Activated CD4-positive, alpha-beta memory T cell treated with anti-CD3 and anti-CD28 coated beads, Interleukin-2, amount 10 ng/mL, durations not matched to agents 7 days and 5 days (primary cell): ENCODE results near the gene ZDHHC17. TPM values are rescaled to one million over a fixed set of nuclear protein-coding genes. Genes with fewer than 3 reads are reported as not detected.

Experiments
- CTCF ChIA-PET: fragments of 350-600 bp; sonication (Branson Sonifier 250); formaldehyde crosslinking; loops from one replicate; lab custom pipeline; 2021; ENCODE audit warnings: antibody characterized with exemption, inconsistent platforms; lab: Charles Lee
- POLR2A ChIA-PET: fragments of 350-600 bp; sonication (Branson Sonifier 250); formaldehyde crosslinking; loops from one replicate; lab custom pipeline; 2021; ENCODE audit warnings: antibody characterized with exemption; lab: Charles Lee
- DNase-seq: peaks from one replicate; pipeline ENCODE4 v3.0.0-alpha.2; 2020
- H3K27ac Mint-ChIP-seq: one replicate; pipeline ENCODE4 v1.8.0; 2021; ENCODE audit warnings: mild to moderate bottlenecking, mixed read lengths
- H3K27me3 Mint-ChIP-seq: one replicate; pipeline ENCODE4 v1.8.0; 2021; ENCODE audit warnings: mixed read lengths
- H3K36me3 Mint-ChIP-seq: one replicate; pipeline ENCODE4 v1.8.0; 2021; ENCODE audit warnings: low read depth, mixed read lengths
- H3K4me1 Mint-ChIP-seq: one replicate; pipeline ENCODE4 v1.8.0; 2021; ENCODE audit warnings: mixed read lengths
- H3K4me3 Mint-ChIP-seq: one replicate; pipeline ENCODE4 v1.8.0; 2021; ENCODE audit warnings: mild to moderate bottlenecking, mixed read lengths
- H3K9me3 Mint-ChIP-seq: one replicate; pipeline ENCODE4 v1.8.0; 2021; ENCODE audit warnings: mixed read lengths
- total RNA-seq, 2 experiments: library from RNA; stranded (reverse); gene quantifications; one replicate each; pipeline ENCODE4 v1.2.3, GENCODE V29; 2021

Gene ZDHHC17
- total RNA-seq, 2 experiments from 2014 or later, result 25.5 TPM

DNA sequence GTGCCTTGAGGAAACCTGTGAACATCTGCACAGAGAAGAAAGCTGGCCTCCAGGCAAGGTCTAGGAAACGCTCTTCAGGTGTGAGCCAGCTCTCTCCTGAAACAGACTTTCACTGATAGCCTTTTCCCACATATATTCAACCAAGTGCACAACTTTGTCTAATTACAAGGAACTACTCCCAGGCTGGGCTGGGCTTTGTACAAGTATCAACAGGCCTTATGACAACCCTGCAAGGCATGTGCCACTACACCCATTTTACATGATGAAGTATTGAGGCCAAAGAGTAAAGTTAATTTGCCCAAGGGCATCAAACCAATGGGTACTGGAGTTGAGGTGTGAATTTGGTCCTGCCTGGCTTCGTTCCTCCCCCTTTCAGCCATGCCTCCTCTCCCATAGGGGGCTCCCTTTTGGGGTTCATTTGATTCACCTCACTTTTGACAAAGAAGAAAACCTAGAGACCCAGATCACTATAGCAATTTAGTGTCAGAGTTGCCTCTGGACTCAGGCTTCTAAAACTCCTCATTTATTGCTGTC is 112.8 kb downstream of the ZDHHC17 start:
- Mint-ChIP-seq H3K4me3 (no peak overlapping the region), H3K27me3 (peaks cover 55% of the 10 kb centered on the region), H3K27ac (no peak overlapping the region), H3K4me1 (peaks cover 13% of the 10 kb centered on the region), H3K36me3 (no peaks in the 10 kb centered on the region), H3K9me3 (no peaks in the 10 kb centered on the region)
- ChIA-PET POLR2A (no interaction called here), CTCF (no interaction called here)
- DNase-seq, result no peak

DNA sequence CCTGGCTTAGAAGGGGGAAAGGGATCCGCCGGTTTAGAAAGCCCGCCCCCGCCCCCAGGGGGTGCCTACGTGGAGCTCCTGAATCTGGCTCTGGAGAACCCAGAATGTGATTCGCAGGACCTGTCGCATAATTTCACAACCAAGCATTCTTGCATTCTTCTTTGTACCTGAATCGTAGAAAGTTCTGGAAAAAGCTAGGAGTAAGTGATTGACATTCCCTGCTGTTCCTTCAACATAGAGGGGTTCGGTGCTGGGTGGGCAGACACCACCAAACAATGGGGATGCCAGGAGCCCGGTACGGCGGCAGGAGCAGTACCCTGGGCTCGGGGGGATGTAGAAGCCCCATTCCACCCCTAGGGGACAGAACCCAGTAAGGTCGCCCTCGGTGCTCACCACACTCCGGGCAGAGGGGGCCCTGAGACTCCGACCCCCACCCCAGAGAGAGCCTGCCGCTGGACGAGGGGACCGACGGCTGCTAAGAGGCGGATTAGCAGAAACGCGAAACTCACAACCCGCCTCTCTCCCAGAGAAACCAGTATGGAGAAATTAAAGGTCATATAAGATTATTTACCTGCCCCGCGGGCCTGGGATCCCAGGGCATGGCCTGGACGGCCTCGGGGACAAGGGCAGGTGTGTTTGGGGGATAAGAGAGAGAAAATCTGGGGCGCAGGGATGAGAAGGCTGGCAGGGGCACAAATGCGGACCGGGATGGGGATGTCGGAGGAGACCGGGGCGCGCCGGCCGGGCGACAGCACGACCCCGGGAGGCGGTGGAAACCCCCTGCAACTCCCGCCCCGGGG is 114.4 kb downstream of the ZDHHC17 start:
- Mint-ChIP-seq H3K27ac (no peak overlapping the region), H3K36me3 (no peaks in the 10 kb centered on the region), H3K4me3 (peak overlapping the region; percentile 84), H3K9me3 (no peaks in the 10 kb centered on the region), H3K4me1 (peaks cover 13% of the 10 kb centered on the region), H3K27me3 (peaks cover 65% of the 10 kb centered on the region)
- no peak for DNase-seq
- CTCF ChIA-PET, result no interaction called here
- POLR2A ChIA-PET, result no interaction called here

DNA sequence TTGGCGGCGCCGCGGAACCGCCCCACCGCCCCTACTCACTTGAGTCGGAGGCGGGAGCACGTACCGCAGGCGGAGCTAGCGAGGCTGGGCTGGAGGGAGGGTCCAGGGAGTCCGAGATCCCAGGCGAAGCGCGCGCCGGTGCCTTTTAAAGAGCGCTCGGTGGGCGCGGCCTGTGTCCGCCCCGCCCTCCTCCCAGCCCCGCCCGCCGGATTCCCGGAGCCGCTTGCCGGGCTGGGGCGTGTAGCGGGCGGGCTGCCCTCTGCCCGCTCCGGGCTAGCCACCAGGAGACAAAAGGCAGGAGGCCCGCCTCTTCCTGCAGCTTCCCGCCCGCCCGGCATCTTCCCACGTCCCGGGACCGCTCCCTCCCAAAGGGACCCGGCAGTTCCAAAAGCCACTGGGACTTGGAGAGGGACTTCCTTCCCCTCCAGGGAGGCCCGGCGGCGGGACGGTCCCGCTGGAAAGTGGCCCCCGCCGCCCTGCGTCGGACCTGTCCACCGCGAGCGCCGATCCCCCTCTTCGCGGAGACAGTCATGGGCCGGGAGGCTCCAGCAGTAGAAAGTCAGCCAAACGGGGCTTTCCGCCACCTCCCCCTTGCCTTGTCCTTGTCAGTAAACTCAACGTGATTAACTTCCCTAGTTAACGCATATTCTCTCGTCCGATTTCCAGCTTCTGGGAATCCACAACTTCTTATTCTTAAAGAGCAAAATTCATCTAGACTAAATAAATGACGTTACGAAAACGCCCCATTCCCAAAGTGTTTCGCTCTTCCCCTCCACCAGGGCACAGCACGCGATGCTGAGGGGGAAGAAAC is 115.2 kb downstream of the ZDHHC17 start, which contains the start of gene CSRP2:
Gene CSRP2 (minus strand): TSS at position 121 of the 811 bp plus-strand sequence. CDS start 12,759 bp downstream, outside the sequence.
- Mint-ChIP-seq H3K9me3 (no peaks in the 10 kb centered on the region), H3K27me3 (peaks cover 67% of the 10 kb centered on the region), H3K4me3 (peak within 1 kb of the TSS; percentile 84), H3K4me1 (peaks cover 13% of the 10 kb centered on the region), H3K27ac (no peak within 1 kb of the TSS), H3K36me3 (no peaks in the 10 kb centered on the region)
- DNase-seq, result peak; percentile 69
- CTCF ChIA-PET, result no interaction called here
- POLR2A ChIA-PET, result no interaction called here

DNA sequence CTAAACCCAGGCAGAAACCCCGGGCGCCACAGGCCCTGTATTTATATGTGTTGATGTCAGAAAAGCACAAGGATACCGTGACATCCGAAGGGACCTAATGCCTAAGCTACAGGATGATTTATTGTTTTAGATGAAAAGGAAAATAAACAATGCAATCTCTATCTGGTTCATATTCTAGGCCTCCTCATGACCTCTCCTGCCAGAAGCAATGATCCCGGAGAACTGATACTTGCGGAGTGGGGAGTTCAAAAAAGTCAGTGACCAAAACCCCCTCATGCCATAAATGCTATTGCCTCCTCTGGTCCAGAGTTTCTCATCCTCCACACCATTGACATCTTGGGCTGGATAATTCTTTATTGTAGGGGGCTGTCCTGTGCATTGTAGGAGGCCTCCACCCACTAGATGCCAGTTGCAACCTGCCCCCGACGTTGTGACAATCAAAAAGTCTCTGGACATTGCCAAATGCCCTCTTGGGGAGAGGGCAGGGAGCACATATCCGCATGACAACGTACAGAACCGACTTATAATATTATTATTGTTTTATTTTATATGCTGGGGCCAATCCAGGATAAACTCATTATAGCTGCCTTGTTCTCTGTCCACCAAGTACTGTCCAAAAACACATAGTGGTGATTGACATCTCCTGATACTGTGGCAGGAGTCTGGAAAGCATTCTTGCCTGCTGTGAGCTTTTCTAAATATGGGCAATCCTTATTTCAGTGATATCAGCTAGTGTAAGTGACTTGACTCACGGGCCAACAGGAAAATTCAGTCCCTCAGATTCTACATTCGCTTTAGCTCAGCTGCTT is 116.0 kb downstream of the ZDHHC17 start:
- Mint-ChIP-seq H3K27ac (no peak overlapping the region), H3K36me3 (no peaks in the 10 kb centered on the region), H3K9me3 (no peaks in the 10 kb centered on the region), H3K4me3 (peak overlapping the region; percentile 61), H3K27me3 (peaks cover 67% of the 10 kb centered on the region), H3K4me1 (peaks cover 13% of the 10 kb centered on the region)
- ChIA-PET CTCF (interaction anchor here (1.4 kb wide), 1 partner anchor 131 kb away, joined by 4 read pairs; no protein-coding TSS in a partner anchor), POLR2A (no interaction called here)
- no peak for DNase-seq

DNA sequence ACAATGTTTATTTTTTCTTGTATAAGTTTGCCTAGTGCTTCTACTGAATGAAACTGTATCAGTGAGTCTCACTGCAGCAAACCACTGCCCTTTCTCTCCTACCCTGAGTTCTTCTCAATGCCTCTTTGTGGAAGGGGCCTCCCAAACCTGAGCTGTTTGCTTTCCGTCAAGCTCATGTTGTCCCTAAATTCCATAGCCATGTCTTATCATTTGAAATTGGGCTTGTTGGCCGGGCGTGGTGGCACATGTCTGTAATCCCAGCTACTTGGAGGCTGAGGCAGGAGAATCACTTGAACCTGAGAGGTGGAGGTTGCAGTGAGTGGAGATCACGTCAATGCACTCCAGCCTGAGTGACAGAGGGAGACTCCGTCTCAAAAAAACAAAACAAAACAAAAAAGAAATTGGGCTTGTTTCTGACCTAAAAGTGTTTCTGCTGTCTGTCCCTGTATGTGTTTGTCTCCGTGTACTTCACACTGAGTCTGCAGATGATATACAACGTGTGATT is 116.7 kb downstream of the ZDHHC17 start:
- Mint-ChIP-seq H3K9me3 (no peaks in the 10 kb centered on the region), H3K27ac (no peak overlapping the region), H3K4me1 (peaks cover 13% of the 10 kb centered on the region), H3K36me3 (no peaks in the 10 kb centered on the region), H3K4me3 (no peak overlapping the region), H3K27me3 (peaks cover 63% of the 10 kb centered on the region)
- POLR2A ChIA-PET, result no interaction called here
- CTCF ChIA-PET, result interaction anchor here (1.4 kb wide), 1 partner anchor 130 kb away, joined by 4 read pairs; no protein-coding TSS in a partner anchor
- DNase-seq, result no peak

DNA sequence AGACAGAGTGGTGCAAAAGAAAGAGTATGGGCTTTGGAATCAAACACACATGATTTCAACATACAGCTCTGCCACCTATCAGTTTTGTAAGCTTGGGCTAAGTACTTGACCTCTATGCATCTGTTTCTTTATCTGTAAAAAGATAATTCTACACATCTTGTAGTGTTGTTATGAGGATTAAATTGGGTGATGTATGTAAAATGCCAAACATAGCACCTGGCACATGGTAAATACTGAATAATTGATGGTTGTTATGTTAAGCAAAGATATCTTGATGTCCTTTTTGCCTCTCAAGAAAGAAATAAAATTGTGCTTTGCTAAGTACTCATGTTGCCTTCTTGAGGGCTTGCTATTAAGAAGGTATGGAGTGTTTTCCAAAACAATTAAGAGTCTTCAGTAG is 117.2 kb downstream of the ZDHHC17 start:
- Mint-ChIP-seq H3K36me3 (no peaks in the 10 kb centered on the region), H3K4me3 (no peak overlapping the region), H3K27me3 (peaks cover 60% of the 10 kb centered on the region), H3K4me1 (peaks cover 13% of the 10 kb centered on the region), H3K9me3 (no peaks in the 10 kb centered on the region), H3K27ac (no peak overlapping the region)
- POLR2A ChIA-PET, result no interaction called here
- DNase-seq, result no peak
- CTCF ChIA-PET, result interaction anchor here (1.4 kb wide), 2 partner anchors 130 kb away, joined by 3 to 4 read pairs; no protein-coding TSS in a partner anchor

DNA sequence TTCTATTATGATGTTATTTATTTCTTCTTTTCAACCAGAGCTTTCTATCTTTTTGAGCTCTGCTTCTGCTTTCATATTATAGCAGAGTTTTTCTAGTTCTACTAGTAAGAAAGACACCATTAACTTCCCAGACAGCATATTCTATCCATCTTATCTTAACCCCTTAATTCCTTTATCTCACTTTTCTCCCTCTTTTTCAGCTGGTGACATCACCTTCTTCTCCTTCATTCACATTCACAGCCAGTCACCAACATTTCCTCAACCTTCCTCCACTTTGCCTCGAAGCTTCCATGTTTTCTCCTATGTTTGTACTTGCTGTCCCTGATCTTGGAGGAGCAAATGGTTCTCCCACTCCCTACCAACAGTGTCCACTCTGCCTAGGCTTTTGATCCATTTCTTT is 118.5 kb downstream of the ZDHHC17 start:
- Mint-ChIP-seq H3K27me3 (peaks cover 48% of the 10 kb centered on the region), H3K36me3 (no peaks in the 10 kb centered on the region), H3K27ac (no peak overlapping the region), H3K9me3 (no peaks in the 10 kb centered on the region), H3K4me1 (peaks cover 12% of the 10 kb centered on the region), H3K4me3 (no peak overlapping the region)
- DNase-seq, result no peak
- ChIA-PET CTCF (interaction anchor here (1.4 kb wide), 1 partner anchor 128 kb away, joined by 3 read pairs; no protein-coding TSS in a partner anchor), POLR2A (no interaction called here)

DNA sequence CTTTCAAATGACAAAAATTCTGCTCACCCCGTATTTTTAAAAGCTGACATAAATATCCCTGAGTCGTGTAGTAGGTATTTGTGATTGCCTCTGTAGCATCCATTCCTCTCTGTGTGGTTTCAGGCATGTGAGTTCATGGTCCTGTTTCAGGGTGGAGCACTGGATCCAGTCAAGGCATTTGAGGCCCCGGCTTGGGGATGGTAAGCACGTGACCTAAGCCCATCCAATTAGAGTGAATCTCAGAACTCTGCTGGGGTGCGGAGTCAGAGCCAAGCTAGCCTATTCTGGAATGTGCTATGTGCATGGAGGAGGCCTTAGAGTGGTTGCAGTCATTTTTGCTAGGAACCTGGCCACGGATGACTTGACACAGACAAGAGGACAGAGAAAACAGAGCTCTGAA is 119.2 kb downstream of the ZDHHC17 start:
- Mint-ChIP-seq H3K4me3 (no peak overlapping the region), H3K4me1 (peaks cover 6% of the 10 kb centered on the region), H3K9me3 (no peaks in the 10 kb centered on the region), H3K36me3 (no peaks in the 10 kb centered on the region), H3K27ac (no peak overlapping the region), H3K27me3 (peaks cover 41% of the 10 kb centered on the region)
- DNase-seq, result no peak
- ChIA-PET CTCF (no interaction called here), POLR2A (no interaction called here)

DNA sequence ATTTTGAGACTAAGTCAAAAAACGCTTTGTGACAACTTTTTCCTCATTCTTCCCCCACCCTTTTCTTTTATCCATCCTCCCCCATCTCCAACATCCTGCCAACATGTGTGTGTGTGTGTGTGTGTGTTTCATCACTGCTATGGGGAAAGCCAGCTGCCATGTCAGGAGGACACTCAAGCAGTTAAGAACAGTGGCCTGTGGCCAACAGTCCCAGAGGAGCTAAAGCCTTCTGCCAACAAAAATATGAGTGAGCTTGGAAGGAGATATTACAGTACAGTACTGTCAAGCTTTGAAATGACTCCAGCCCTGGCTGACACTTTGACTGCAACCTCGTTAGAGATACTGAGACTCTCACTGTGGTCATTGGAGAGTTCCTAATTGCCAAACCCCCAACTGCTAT is 119.9 kb downstream of the ZDHHC17 start:
- Mint-ChIP-seq H3K27me3 (peaks cover 40% of the 10 kb centered on the region), H3K27ac (no peak overlapping the region), H3K4me1 (peaks cover 3% of the 10 kb centered on the region), H3K9me3 (no peaks in the 10 kb centered on the region), H3K4me3 (no peak overlapping the region), H3K36me3 (no peaks in the 10 kb centered on the region)
- ChIA-PET POLR2A (no interaction called here), CTCF (interaction anchor here (1.1 kb wide), 1 partner anchor 127 kb away, joined by 3 read pairs; no protein-coding TSS in a partner anchor)
- no peak for DNase-seq

DNA sequence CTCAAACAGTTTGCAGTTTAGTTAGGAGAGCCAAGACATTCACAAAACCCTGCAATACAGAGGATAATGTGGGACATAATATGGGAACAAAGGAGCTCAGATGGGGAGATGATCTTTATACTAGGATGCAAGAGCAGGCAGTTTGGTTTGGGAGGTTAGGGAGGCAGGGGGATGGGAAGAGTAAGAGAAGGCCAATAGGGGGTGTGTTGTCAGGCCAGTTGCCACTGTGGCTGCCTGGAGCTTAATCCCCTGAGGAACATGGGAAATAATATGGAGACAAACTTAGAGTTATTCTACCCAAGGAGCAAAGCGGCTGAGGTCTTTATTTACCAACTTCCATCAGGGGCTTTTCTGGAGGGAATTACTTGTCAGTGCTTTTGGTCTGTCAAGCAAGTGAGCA is 124.9 kb downstream of the ZDHHC17 start:
- Mint-ChIP-seq H3K4me3 (no peak overlapping the region), H3K36me3 (no peaks in the 10 kb centered on the region), H3K9me3 (no peaks in the 10 kb centered on the region), H3K27ac (no peak overlapping the region), H3K4me1 (no peaks in the 10 kb centered on the region), H3K27me3 (peaks cover 8% of the 10 kb centered on the region)
- ChIA-PET CTCF (no interaction called here), POLR2A (no interaction called here)
- DNase-seq, result no peak

DNA sequence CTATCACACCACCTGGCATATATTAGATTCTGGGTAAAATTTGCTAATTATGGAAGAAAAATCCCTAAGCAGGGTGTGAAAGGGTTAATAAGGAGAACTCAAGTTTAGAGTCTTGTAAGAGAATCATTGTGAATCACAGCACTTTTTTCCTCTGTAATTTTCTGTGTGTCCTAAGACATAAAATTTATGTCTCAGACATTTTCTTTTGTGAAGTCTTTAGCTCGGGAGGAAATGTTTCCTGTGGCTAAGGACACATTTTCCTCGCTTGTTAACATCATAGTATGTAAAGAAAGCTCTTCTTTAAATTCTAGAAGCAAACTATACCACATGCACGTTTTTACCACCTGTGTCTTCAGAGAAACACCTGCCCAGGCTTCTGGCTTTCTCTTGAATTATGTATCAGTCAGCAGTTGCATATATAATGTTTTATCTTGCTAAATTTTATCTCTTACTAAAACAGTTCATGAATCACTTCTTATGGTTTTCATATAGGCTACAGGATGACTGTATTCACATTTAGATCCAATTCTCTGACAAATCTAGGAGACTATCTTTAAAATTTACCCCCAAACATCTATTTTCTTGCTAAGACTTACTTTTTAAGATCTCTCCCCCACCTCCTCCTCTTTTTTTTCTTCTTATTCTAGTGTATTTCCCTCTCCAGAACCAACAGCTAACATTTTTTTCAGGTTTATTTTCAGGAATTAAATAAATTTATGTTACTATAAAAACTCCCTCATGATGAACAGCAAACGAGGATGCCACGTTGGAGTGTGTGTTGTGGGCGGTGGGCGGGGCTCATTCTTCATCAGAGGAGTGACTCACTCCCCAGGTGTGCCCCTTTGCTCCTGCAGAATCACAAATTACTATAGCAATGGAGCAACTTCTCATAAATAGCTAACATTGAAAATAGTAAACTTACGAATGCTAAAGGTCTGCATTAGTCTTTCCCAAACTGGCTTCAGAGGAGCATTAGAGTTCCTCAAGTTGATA is 126.5 kb downstream of the ZDHHC17 start:
- DNase-seq, result no peak
- Mint-ChIP-seq H3K9me3 (no peaks in the 10 kb centered on the region), H3K4me3 (no peak overlapping the region), H3K27me3 (peaks cover 4% of the 10 kb centered on the region), H3K36me3 (no peaks in the 10 kb centered on the region), H3K27ac (no peak overlapping the region), H3K4me1 (no peaks in the 10 kb centered on the region)
- POLR2A ChIA-PET, result no interaction called here
- CTCF ChIA-PET, result no interaction called here
